H1 (cell line): ENCODE measurements around the gene IL31RA. TPM values are rescaled to one million over a fixed set of nuclear protein-coding genes. Genes with fewer than 3 reads are reported as not detected.

Source experiments
- BCL11A ChIP-seq, 2 experiments: IDR thresholded peaks; one replicate each; pipeline ENCODE4 v1.6.1; 2011; ENCODE audit warnings: low read depth in 2 of 2, low read length in 2 of 2, mild to moderate bottlenecking in 2 of 2
- ZNF274 ChIP-seq: IDR thresholded peaks from 2 replicates; pipeline ENCODE4 v1.7.0; 2012; ENCODE audit warnings: low read length, borderline replicate concordance; ENCODE audit errors: extremely low read depth
- polyA plus RNA-seq, 7 experiments: library from polyadenylated mRNA; depleted of rRNA in 3 of 7; stranded (reverse) in 5 of 7; unstranded in 2 of 7; fragments of >200 nt in 5 of 7; fragments of 200-250 nt in 2 of 7; gene quantifications; 1 replicate in 5 of 7; 2 replicates in 1 of 7; 4 replicates in 1 of 7; pipeline versions ENCODE4 v1.2.1 to v1.2.3, GENCODE V29; 2011 to 2013; ENCODE audit warnings: missing spikeins in 2 of 7, mixed read lengths in 2 of 7
- total RNA-seq: library from RNA; stranded (reverse); fragmentation: NEBNext Ultra II Directional; extraction: Animal tissue kit (Norgen Biotek cat#: 25700); gene quantifications from 2 replicates; pipeline ENCODE4 v1.2.1, GENCODE V29; 2021

IL31RA gene
- total and polyA plus RNA-seq, 2 of the 8 experiments (the other 6 are each of a cell fraction or from before 2014, with no cell fraction given), result not detected

GRCh38 chr5:55903121-55903701, 52.1 kb downstream of the IL31RA start (continued):
- TF ChIP-seq ZNF274 (no peak), BCL11A (IDR thresholded peaks at IDR 0.05; ENCODE audit: low read depth in 2 of 2, low read length in 2 of 2) (no peak)
- TF ChIP-seq, all 59 proteins: peak for 0
